Left ventricle myocardium superior (tissue), 1 donor: Measurements from ENCODE around the gene SDSL. TPM values are rescaled to one million over a fixed set of nuclear protein-coding genes. Genes with fewer than 3 reads are reported as not detected.

ENCODE experiments used
- ATAC-seq: fragments of 200-7000 bp; cut with Tn5 transposase; one replicate; pipeline ENCODE4 v1.9.1; 2020; ENCODE audit warnings: mild to moderate bottlenecking, moderate library complexity
- DNase-seq: peaks from one replicate; pipeline ENCODE4 v3.0.0-alpha.2; 2020
- intact Hi-C: fragments of 100-400 bp; cut with micrococcal nuclease; formaldehyde crosslinking; loops from one replicate; pipeline ENCODE4 v1.11.0; 2022
- total RNA-seq: library from RNA; stranded (reverse); fragmentation: NEBNext Ultra II Directional; extraction: Animal tissue kit (Norgen Biotek cat#: 25700); gene quantifications from one replicate; pipeline ENCODE4 v1.2.1, GENCODE V29; 2021
- donor health status: DM: no; HTN: yes; CAD: no; lungs with severe emphysema.

Gene SDSL
- total RNA-seq, 1 donor from 2014 or later = 7.6 TPM

- intact Hi-C loops = no loop called here
- DNase-seq (peak; percentile 47), ATAC-seq (peak; percentile 47)
Measured at GRCh38 chr12:113439606-113440030, 17.4 kb downstream of the SDSL start.

GRCh38 chr12:113440336-113440735 lies 18.2 kb downstream of the SDSL start:
- ATAC-seq (no peak), DNase-seq (no peak)
- intact Hi-C loops = no loop called here

GRCh38 chr12:113440947-113441782 lies 19.0 kb downstream of the SDSL start:
- DNase-seq (no peak), ATAC-seq (no peak)
- intact Hi-C loops = no loop called here

DNA sequence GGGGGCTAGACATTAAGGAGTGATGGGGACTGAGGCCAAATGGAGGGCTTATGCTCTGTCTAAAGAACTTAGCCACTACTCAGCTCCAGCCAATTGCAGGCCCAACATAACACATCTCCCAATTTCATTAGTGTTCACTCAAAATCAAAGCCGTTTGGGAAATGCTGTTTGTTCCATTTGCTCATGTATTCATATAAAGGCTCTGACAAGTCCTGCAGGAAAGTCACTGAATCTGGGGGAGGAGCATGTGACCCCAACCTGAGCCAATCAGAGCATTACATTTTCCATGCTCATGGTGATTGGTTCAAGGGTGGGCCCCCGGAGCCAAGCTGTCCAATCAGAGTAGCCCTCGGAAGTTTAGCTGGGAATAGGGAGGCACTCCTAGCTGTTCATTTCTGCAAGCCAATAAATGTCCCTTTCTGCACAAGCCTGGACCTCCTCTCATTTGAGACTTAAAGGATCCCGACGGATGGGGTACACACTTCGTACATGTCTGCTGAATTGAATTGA lies 20.9 kb downstream of the SDSL start:
- ATAC-seq (no peak), DNase-seq (no peak)
- intact Hi-C loops = no loop called here

DNA sequence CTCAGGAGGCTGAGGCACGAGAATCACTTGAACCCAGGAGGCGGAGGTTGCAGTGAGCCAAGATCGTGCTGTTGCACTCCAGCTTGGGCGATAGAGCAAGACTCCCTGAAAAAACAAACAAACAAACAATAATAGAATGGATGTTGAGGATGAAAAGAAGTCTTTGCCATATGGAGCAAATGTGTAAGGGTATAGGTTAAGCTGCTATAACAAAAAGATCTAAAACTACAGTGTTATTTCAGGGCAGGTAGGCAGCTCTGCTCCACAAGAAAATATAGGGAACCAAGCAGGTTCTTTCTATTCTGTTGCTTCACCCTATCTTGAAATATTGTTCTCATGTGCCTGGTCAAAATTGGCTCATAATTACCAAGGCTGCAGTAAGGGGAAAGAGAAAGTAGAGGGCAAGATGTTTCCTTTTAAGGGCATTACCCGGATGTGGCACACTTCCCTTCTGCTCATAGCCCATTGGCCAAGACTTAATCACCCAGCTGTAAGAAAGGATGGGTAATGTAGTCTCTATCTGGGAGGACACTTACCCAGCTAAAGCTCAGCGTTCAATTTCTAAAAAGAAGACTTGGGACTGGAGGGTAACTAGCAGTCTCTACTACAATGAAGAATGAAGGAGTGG lies 23.5 kb downstream of the SDSL start:
- intact Hi-C loops = no loop called here
- no peak for ATAC-seq
- no peak for DNase-seq

DNA sequence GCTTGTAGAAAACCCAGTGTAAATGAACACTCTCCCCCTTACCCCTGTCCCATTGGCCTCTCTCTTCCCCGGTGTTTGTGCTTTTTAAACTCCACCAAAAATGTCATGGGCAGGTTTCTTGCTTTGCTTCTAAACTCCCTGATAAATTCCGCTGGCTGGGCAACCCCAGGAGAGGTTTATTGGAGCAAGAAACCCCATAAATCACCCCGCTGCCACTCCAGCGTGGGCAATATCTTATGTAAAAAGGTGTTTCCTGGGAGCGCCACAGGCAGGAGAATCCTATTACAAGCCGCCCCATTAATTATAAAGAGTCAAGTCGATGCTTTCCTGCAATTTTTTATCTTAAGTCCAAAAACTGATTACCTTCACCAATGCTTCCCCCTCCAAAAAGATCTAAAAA lies 26.7 kb downstream of the SDSL start:
- no peak for DNase-seq
- intact Hi-C loops = no loop called here
- ATAC-seq = no peak

DNA sequence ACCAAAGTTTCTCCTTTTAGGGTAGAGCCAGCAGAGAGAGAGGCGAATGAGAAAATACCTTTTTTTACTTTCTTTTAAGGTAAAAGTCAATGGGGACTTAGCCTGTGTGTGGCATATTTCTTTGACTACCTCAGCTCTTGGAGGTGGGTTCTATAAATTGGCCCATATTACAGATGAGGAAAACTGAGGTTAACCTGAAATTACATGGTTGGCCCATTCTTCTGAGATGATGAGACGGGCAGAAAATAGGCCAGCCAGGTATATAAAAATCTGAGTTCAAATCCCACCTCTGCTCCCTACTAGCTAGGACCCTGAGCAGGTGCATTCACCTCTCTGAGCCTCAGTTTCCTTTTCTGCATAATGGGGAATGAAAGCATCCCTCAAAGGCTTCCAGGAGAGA lies 27.1 kb downstream of the SDSL start:
- DNase-seq = no peak
- ATAC-seq = no peak
- intact Hi-C loops = no loop called here

- ATAC-seq = no peak
- intact Hi-C loops = no loop called here
- no peak for DNase-seq
Measured at GRCh38 chr12:113449839-113450238, 27.7 kb downstream of the SDSL start.

GRCh38 chr12:113452458-113452857 lies 30.3 kb downstream of the SDSL start:
- intact Hi-C loops = no loop called here
- DNase-seq (no peak), ATAC-seq (no peak)

GRCh38 chr12:113453330-113453729 lies 31.1 kb downstream of the SDSL start:
- DNase-seq = no peak
- intact Hi-C loops = no loop called here
- no peak for ATAC-seq

GRCh38 chr12:113456199-113456598 lies 34.0 kb downstream of the SDSL start:
- intact Hi-C loops = no loop called here
- ATAC-seq (no peak), DNase-seq (no peak)

- DNase-seq (no peak), ATAC-seq (no peak)
- intact Hi-C loops = no loop called here
Measured at GRCh38 chr12:113456761-113457160, 34.6 kb downstream of the SDSL start.

DNA sequence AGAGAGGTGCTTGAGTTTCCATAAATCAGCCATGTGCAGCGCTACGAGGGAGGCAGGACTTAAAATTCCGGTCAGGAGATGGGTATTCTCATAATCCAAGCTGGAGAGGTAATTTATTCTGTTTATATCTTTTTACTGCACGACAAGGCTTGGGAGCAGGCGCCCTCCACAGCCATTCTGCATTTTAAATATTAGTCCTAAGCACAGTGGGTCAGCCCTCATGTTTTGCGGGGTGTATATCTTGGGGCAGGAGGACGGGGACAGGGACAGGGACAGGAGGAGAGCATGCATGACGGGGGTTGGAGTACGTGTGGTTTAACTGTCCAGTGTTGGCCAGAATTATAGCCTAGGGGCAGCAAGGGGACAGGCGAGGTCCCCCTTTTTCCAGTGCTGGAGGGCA lies 35.0 kb downstream of the SDSL start:
- DNase-seq (no peak), ATAC-seq (no peak)
- intact Hi-C loops = no loop called here

- intact Hi-C loops = no loop called here
- no peak for ATAC-seq
- no peak for DNase-seq
Measured at GRCh38 chr12:113457710-113458109, 35.5 kb downstream of the SDSL start.

DNA sequence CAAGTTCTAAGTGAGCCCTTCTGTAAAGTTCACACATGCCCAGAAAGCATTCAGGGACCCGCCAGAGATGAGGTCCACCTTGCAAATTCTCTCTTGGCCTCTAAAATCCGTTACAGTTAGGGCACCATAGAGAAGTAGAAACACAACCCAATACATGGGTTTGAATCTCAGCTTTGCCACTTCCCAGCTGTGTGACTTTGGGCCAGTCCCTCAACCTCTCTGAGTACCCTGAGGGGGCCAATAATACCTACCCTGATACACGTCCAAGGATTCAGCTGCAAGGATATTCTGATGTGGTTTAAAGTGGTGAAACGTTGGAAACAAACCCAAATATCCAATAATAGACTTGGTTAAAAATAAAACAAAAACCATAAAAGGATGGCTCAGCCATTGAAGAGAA lies 37.8 kb downstream of the SDSL start:
- DNase-seq = no peak
- ATAC-seq = no peak
- intact Hi-C loops = loop anchor here (5.0 kb wide), 1 partner anchor 452 kb away; no protein-coding TSS in a partner anchor

GRCh38 chr12:113461666-113462065 lies 39.5 kb downstream of the SDSL start:
- intact Hi-C loops = loop anchor here (5.0 kb wide), 1 partner anchor 451 kb away; no protein-coding TSS in a partner anchor
- ATAC-seq = no peak
- DNase-seq = no peak

DNA sequence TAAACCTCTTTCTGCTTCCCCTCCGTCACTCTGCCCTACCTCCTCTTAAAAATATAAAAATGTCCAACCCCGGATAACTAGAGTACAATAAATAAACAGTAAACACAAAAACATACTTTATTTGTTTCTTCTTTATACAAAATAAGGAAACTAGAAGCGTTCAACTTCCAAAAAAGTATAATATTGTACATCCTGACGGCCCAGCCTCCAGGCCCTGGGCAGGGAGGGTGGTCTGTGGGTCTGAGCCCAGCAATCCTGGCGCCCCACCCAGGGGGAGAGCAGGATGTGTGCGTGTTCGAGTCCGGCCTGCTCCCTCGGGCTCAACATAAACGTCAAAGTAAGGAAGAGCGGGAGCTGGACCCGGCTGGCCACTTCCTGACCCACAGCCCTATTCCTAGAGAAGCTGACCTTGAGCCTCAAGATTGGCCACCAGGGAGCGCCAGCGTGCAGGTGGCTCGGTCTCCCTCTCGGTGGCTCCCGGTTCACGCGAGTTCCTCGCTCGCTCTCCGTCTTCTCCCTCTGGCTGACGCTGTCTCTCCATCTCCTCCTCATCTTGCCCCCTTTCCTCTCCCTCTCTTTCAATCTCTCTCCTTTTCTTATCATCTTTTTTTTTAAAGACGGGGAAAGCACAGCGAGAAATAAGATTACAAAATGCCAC lies 40.1 kb downstream of the SDSL start:
- DNase-seq (peak; percentile 90), ATAC-seq (peak; percentile 92)
- intact Hi-C loops = loop anchor here (5.0 kb wide), 1 partner anchor 450 kb away; no protein-coding TSS in a partner anchor

GRCh38 chr12:113462998-113463745 lies 41.0 kb downstream of the SDSL start:
- ATAC-seq (peak; percentile 19), DNase-seq (no peak)
- intact Hi-C loops = loop anchor here (5.0 kb wide), 1 partner anchor 449 kb away; no protein-coding TSS in a partner anchor
